Measurements from ENCODE around the gene RBSN.

GRCh38 chr3:15044326-15044725, 54.6 kb downstream of the RBSN start:
- TF ChIP-seq, protein P1, sequence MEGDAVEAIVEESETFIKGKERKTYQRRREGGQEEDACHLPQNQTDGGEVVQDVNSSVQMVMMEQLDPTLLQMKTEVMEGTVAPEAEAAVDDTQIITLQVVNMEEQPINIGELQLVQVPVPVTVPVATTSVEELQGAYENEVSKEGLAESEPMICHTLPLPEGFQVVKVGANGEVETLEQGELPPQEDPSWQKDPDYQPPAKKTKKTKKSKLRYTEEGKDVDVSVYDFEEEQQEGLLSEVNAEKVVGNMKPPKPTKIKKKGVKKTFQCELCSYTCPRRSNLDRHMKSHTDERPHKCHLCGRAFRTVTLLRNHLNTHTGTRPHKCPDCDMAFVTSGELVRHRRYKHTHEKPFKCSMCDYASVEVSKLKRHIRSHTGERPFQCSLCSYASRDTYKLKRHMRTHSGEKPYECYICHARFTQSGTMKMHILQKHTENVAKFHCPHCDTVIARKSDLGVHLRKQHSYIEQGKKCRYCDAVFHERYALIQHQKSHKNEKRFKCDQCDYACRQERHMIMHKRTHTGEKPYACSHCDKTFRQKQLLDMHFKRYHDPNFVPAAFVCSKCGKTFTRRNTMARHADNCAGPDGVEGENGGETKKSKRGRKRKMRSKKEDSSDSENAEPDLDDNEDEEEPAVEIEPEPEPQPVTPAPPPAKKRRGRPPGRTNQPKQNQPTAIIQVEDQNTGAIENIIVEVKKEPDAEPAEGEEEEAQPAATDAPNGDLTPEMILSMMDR (IDR thresholded peaks at IDR 0.05) = no peak
- no peak for TF ChIP-seq EP300 (IDR thresholded peaks at IDR 0.05)

Measured in ovary (tissue), 3 donors.